Fibroblast of the aortic adventitia (primary cell): ENCODE data around the gene PSMA6. TPM values are rescaled to one million over a fixed set of nuclear protein-coding genes. Genes with fewer than 3 reads are reported as not detected.
"Not testable (repeated sequence)": the region's sequence is repeated elsewhere in the genome, so short reads cannot be mapped to it uniquely, and the experiment has no call there.

ENCODE experiments used
- DNase-seq: peaks from one replicate; pipeline ENCODE4 v3.0.0-alpha.2; 2010; ENCODE audit warnings: low read depth
- H3K4me3 ChIP-seq: 2 replicates; pipeline ENCODE4 v1.5.1; 2011; ENCODE audit warnings: low read depth, mild to moderate bottlenecking, control low read depth, low read length, moderate library complexity
- total RNA-seq: library from RNA; depleted of rRNA; stranded (reverse); fragments of >200 nt; gene quantifications from 2 replicates; pipeline ENCODE4 v1.2.3, GENCODE V29; 2012; ENCODE audit warnings: low replicate concordance
- TF ChIP-seq, protein P1 (sequence below): IDR thresholded peaks from 2 replicates; pipeline ENCODE4 v1.5.1; 2011; ENCODE audit warnings: mild to moderate bottlenecking, low read length, control low read depth, inconsistent platforms; ENCODE audit not compliant: insufficient read depth

PSMA6 gene
- total RNA-seq, 1 donor = 184 TPM

DNA sequence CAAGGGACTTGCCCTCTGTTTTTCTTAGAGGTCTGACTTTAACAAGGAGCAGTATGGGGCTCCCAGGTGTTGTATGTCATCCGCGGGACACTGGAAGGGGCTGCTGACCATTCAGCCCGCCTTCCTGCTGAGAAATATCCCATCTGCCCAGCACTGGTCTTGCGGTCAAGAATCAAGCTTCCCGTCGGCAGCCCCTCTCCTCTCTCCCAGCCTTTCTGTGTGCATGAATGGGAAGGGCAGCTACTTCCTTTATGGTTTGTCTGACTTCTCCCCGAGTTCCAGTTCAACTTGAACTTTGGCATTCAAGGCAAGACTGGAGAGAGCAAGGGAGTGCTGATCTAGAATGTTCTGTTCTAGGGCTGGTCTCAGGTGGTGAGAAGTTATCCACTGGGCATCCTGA lies 51.5 kb downstream of the PSMA6 start:
- TF ChIP-seq, protein P1, sequence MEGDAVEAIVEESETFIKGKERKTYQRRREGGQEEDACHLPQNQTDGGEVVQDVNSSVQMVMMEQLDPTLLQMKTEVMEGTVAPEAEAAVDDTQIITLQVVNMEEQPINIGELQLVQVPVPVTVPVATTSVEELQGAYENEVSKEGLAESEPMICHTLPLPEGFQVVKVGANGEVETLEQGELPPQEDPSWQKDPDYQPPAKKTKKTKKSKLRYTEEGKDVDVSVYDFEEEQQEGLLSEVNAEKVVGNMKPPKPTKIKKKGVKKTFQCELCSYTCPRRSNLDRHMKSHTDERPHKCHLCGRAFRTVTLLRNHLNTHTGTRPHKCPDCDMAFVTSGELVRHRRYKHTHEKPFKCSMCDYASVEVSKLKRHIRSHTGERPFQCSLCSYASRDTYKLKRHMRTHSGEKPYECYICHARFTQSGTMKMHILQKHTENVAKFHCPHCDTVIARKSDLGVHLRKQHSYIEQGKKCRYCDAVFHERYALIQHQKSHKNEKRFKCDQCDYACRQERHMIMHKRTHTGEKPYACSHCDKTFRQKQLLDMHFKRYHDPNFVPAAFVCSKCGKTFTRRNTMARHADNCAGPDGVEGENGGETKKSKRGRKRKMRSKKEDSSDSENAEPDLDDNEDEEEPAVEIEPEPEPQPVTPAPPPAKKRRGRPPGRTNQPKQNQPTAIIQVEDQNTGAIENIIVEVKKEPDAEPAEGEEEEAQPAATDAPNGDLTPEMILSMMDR = no peak
- no peak for DNase-seq
- H3K4me3 ChIP-seq = no peak overlapping the region

DNA sequence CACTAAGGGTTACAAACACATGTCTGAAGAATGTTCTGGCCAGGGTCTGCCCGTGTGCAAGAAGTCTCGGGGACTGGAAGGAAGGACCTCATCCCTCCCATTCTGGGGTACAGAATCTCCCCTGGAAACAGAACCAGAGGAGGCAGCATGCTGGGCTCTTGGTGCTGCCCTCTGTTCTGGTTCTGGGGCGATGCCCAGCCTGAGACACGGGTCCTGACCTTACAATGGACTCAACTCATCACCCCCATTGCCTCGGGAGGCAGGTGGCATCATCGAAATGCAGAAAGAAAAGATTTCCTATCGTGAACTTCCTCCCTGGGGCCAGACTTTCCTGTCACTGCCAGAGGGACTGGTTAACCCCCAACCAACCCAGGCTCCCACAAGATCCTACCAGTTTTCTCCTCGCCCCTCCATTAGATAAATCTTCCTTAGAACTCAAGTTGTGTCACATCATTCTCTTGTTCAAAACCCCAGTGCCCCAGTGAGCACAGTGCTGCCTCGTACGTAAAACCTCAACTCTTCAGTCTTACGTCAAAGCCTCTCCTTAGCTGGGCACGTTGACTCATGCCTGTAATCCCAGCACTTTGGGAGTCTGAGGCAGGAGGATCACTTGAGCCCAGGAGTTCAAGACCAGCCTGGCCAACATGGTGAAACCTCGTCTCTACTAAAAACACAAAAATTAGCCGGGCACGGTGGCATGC lies 52.1 kb downstream of the PSMA6 start:
- TF ChIP-seq, protein P1 = no peak
- DNase-seq = no peak
- H3K4me3 ChIP-seq = no peak overlapping the region

DNA sequence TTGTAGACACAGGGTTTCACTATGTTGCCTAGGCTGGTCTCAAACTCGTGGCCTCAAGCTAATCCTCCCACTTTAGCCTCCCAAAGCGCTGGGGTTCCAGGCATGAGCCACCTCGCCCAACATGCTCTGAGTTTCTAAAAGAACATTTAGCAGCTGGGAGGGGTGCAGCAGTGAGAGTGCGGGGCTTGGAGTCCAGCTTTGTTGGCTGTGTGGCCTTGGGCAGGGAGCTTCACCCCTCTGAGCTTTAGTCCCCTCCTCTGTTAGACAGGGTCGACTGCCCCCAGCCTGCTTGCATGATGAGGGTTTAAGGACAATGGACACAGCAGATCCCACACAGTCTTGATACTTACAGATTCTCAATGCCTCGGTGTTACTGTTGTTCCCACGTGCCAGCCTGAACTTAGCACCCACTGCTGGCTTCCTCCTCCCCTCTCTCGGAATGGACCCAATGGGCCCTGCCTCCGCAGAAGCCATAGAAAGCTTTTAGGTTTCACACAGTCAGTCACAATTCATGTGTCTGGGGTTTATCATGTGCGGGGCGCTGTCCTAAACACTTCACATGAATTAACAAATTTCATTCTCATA lies 54.6 kb downstream of the PSMA6 start:
- TF ChIP-seq, protein P1 = no peak
- no peak for DNase-seq
- H3K4me3 ChIP-seq = no peak overlapping the region

DNA sequence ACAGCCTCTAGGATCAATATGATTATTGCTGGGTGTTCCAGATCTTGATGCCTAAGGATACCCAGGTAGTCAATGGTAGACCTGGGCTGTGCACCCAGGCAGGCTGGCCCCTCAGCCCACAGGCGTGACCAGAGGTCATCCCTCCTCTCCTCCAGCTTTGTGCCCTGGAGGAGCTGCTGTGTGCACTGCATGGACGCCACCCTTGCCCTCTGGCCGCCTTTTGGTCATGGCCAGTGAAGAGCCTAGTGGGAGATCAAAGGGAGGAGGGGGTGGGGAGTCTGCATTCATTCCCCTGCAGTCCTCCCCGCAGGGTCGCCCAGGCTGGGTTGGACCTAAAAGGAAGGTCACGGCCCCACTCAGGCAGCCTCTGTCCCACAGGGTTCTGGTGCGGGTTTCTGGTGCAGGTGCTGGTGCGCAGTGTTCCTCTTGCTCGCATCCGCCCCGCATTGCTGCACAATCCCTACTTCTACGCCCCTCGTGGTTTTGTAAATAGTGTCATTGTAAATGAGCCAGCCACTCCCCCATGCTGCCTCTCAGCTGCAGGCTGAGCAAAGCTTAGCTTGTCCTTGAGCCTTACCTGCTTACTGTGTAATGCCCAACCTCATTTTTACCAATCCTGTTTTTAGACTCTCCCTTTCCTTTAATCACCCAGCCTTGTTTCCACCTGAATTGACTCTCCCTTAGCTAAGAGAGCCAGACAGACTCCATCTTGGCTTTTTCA lies 55.3 kb downstream of the PSMA6 start:
- DNase-seq = no peak
- H3K4me3 ChIP-seq = no peak overlapping the region
- TF ChIP-seq, protein P1 = no peak

DNA sequence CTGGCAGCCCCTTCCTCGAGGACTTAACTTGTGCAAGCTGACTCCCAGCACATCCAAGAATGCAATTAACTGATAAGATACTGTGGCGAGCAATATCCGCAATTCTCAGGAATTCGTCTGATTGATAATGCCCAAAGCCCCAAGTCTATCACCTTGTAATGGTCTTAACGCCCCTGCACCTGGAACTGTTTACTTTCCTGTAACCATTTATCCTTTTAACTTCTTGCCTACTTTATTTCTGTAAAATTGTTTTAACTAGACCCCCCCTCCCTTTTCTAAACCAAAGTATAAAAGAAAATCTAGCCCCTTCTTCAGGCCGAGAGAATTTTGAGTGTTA lies 55.8 kb downstream of the PSMA6 start:
- not testable (repeated sequence) for DNase-seq, H3K4me3 ChIP-seq

DNA sequence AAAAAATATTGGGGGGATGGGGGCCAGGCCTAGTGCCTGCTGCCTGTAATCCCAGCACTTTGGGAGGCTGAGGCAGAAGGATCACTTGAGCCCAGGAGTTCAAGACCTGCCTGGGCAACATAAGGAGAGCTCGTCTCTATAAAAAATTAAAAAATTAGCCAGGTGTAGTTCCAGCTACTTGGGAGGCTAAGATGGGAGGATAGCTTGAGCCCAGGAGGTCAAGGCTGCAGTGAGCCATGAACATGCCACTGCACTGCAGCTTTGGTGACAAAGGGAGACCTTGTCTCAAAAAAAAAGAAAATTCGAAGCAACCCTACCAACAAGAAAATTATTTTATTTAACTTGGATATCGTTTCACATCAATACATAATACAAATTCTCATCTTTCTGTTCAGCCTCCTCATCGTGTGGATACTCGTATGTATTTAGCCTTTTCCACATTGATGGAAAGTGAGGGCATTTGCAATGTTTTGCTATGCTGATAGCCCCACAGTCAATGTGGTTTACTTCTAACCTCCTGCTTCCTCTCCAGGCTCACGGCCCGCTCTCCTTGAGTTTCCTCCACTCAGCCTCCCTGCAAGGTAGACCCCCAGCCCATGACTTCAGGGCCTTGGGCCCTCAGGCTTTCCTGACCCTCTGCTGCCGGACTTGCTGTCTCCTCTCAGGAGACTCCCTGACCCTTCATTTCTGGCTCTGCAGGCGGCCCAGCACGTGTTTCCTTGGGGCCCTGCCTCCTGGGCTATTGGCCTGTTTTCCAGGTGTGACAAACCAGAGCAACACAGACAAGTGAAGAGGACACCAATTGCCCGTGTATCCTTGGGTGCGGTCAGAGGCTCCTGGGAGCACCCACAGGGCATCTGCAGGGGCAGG lies 57.5 kb downstream of the PSMA6 start:
- H3K4me3 ChIP-seq = no peak overlapping the region
- DNase-seq = no peak
- TF ChIP-seq, protein P1 = no peak

DNA sequence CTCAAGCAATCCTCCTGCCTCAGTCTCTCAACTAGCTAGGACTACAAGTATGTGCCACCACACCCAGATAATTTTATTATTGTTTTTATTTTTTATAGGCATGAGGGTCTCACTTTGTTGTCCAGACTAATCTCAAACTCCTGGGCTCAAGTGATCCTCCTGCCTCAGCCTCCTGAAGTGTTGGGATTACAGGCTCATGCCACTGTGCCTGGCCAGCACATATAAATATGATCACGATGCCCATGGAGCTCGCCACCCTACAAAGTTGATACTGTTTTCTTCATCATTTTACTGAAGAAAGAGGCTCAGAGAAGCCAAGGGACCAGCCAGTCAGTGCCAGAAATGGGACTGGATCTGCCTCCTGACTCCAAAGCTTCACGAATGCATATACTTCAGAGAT lies 59.3 kb downstream of the PSMA6 start:
- no peak overlapping the region for H3K4me3 ChIP-seq
- TF ChIP-seq, protein P1 = no peak
- DNase-seq = no peak
